Ovary (tissue), 3 donors: ENCODE data around the gene SH3BGRL3.

Experiments used
- CTCF ChIP-seq, 3 donors: fragments of 450-650 bp in 2 of 3; fragments of 200-600 bp in 1 of 3; IDR thresholded peaks; one replicate each; pipeline versions ENCODE4 v1.5.1 to v1.8.0; 2016 to 2022; ENCODE audit warnings: antibody characterized with exemption in 3 of 3, mild to moderate bottlenecking in 1 of 3
- EP300 ChIP-seq: sonication (generic); formaldehyde crosslinking; IDR thresholded peaks from one replicate; pipeline ENCODE4 v1.6.1; 2017; ENCODE audit warnings: antibody characterized with exemption
- POLR2A ChIP-seq: fragments of 450-650 bp; IDR thresholded peaks from one replicate; pipeline ENCODE4 v1.6.1; 2017; ENCODE audit warnings: antibody characterized with exemption, mild to moderate bottlenecking, moderate library complexity
- donor health status: DM: no; HTN: no; CAD: no.

- TF ChIP-seq EP300 (no peak), CTCF (IDR thresholded peaks at IDR 0.05) (no peak), POLR2A (no peak)
Measured at GRCh38 chr1:26306290-26307229, 26.7 kb downstream of the SH3BGRL3 start, which contains the start of gene UBXN11.
